GM19328 (cell line): ENCODE measurements around the gene CYP27B1.

Source experiments
- ATAC-seq: cut with Tn5 transposase; IDR thresholded peaks from one replicate; pipeline ENCODE4 v1.9.1; 2021; ENCODE audit warnings: mild to moderate bottlenecking, moderate library complexity; ENCODE audit not compliant: unreplicated experiment

The CYP27B1 gene

DNA sequence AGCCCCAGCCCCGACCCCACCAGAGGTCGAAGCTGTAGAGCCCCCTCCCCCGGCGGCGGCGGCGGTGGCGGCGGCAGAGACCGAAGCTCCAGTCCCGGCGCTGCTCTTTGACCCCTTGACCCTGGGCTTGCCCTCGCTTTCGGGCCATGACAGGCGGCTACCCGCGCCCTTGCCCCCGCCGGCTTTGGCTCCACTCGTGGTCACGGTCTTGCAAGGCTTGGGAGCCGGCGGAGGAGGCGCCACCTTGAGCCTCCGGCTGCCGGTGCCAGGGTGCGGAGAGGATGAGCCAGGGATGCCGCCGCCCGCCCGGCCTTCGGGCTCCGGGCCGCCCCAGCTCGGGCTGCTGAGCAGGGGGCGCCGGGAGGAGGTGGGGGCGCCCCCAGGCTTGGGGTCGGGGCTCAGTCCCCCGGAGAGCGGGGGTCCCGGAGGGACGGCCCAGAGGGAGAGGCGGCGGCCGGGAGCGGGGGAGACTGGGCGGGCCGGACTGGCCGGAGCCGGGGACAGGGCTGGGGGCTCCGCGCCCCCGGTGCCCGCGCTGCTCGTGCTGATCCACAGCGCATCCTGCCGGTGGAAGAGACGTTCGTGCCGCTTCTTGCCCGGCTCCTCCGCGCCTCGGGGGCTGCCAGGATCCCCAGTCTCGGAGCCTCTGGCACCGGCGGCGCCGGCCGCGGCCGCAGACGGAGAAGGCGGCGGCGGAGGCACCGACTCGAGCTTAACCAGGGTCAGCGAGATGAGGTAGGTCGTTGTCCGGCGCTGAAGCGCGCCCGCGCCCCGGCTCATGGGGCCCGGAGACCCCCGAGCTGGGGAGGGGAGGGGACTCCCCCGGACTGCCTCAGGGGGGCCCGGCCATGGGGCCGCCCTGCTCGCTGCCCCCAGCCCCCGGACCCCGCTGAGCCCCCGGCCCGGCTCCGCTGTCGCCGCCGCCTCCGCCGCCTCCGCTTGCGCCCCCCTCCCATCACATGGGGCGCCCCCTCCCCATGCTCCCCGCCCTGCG, 29.1 kb downstream of the CYP27B1 start:
- ATAC-seq, result no peak

- ATAC-seq, result no peak
Observed at GRCh38 chr12:57736741-57737466, 30.0 kb downstream of the CYP27B1 start.

DNA sequence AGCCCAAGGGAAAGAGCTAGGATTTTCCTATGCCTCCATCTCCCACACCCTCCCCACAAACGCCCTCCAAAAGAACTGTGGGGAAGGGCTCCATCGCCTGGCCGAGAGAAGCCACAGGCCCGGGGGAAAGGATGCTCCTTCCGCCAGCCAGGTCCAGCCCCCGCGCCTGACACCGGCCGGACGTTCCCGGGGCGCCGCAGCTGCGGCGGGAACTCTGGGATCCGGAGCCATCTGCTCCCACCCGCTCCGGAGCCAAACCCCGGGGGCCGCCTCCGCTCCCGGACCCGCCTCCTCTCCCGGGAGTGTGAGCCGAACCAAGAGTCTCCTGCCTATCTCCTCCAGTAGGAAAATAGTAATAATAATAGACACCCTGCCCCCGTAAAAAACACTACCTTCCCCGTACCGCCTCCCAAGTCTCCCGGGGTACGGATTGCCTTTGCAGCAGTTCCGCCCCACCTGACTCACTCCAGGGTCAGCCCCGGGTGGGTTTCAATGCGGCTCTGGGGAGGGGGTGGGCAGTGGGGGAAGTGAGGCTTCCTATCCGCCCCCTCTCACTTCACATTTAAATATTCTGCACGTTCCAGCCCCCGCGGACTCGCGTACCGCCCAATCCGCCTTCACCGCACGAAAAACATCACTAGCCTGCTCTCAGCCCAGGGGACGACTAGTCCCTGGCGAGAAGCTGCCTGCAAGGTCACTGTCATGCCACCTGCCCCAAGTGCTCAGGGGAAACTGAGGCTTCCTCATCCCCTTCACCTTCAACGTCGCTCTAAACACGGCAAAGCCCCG, 30.7 kb downstream of the CYP27B1 start:
- no peak for ATAC-seq

- ATAC-seq, result no peak
Observed at GRCh38 chr12:57735198-57735855, 31.6 kb downstream of the CYP27B1 start.

DNA sequence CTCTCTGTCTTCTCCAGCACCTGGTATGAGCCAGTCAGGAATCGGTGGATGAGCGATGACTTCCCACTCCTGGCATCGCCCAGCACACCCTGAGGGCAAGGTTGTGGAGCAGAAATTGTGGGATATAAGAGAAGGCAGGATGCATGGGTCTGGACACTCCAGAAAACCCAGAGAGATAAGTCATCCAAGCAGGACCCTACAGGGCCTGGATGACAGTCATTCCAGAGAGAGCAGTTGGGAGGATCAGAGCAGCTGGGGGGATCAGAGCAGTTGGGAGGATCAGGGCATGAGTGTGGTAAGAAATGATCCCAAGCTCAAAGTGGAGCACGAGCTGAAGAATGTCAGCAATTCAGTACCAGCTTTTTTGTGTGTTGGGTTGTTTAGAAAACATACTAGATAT, 32.3 kb downstream of the CYP27B1 start:
- ATAC-seq, result no peak

- no peak for ATAC-seq
Observed at GRCh38 chr12:57733928-57734327, 33.0 kb downstream of the CYP27B1 start.

GRCh38 chr12:57732726-57733593, 33.9 kb downstream of the CYP27B1 start:
- ATAC-seq, result no peak

GRCh38 chr12:57732270-57732669, 34.6 kb downstream of the CYP27B1 start:
- no peak for ATAC-seq

- ATAC-seq, result no peak
Observed at GRCh38 chr12:57731411-57732080, 35.3 kb downstream of the CYP27B1 start.

GRCh38 chr12:57730336-57731067, 36.4 kb downstream of the CYP27B1 start:
- ATAC-seq, result no peak

GRCh38 chr12:57729321-57729844, 37.5 kb downstream of the CYP27B1 start:
- no peak for ATAC-seq

DNA sequence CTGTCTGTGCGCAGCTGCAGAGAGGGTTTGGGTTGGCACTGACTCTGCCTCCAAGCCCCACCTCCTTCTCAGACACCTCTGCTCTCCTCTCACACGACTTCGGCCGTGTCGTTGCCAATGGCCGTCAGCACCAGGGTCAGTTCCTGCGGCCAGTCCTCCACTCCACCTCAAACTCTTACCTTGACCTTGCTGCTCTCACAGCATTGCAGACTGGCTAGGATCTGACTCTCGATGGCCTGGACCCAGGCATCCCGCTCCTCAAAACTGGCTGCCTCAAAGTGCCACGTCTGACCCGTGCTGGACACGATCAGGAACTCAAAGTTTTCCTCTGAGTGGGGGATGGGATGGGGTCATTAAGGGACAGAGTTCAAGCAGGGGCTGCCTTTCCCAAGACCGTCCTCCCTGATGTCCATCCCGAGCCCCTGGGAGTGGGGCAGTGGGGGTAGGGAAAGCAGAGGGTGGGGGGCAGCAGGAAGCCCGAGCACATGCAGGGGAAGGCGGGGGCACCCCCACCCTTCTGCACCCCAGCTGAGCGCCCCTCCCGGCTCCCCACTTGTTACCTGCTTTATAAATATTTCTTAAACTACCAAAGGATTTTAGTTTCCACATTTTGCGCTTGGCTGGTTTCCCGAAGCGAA, 39.0 kb downstream of the CYP27B1 start:
- ATAC-seq, result no peak

GRCh38 chr12:57726884-57727757, 39.8 kb downstream of the CYP27B1 start:
- no peak for ATAC-seq

GRCh38 chr12:57726151-57726883, 40.6 kb downstream of the CYP27B1 start:
- ATAC-seq, result no peak

DNA sequence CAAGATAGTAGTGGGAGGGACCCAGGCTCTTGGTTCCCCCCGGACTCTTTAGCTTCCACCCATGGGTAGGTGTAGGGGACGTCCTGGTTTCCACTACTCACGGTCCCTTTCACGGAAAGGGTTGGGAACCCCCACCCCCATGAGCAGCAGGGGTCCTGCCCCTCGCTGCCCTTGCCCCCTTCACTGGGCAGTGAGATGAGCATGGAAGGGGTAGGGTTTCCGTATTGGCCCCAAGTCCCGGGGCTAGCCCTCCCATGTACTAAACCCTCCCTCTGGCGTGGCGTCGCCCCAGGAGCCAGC, 41.1 kb downstream of the CYP27B1 start:
- ATAC-seq, result no peak
